ENCODE measurements around the gene XXYLT1.
"Not testable (repeated sequence)": the region's sequence is repeated elsewhere in the genome, so short reads cannot be mapped to it uniquely, and the experiment has no call there.

Gene XXYLT1

DNA sequence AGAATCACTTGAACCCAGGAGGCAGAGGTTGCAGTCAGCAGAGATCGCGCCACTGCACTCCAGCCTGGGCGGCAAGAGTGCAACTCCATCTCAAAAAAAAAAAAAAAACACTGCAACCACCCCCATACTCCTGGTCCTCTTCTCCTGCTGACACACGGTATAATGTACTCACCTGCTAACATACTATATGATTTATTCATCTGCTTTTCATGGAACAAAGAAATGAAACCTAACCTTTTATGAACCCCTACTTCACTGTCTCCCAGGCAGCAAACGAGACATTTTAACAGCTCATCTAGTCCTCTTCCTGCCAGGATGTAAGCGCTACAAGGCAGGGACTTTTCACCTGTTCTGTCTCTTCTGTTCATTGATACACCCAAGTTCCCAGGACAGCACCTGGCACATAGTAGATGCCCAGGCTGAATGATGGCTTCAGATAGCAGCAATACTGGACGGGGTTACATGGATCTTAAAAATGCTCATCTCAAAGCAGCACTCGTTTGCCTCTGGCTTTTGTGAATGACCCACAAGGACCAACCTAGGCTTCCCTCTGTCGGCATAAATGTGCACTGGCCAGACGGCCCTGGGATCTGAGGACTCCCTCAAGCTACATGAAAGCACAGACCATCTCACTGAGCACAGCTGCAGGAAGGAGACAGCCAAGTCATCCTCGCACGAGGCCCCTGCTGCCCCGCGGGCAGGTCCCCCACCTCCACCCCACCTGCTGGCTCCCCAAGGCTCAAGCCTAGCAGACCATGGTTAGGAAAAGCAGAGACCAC is 20.3 kb downstream of the XXYLT1 start:
- no peak for DNase-seq (ENCODE audit: low read depth in 2 of 2)

DNA sequence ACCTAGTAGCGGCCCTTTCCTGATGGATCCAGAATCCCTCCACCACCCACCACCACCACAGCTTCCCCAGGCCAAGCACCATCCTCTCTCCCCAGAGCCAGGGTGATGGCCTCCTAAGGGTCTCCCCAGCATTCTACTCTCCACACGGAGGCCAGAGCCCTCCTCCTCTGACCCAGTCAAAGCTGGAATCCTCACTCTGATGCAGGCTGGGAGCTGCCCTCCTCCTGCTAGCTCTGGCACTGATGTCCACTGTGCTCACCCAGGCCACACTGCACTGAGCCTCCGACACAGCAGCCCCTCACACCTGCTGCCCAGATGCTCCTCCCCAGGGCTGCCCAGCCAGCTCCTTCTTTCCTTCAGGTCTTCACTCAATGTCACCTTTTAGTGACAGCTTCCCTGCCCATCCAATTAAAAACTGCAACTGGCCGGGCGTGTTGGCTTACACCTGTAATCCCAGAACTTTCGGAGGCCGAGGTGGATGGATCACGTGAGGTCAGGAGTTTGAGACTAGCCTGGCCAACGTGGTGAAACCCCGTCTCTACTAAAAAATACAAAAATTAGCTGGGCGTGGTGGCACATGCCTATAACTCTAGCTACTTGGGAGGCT is 21.0 kb downstream of the XXYLT1 start:
- DNase-seq (ENCODE audit: low read depth in 2 of 2), result no peak

GRCh38 chr3:195249057-195249770 is 21.7 kb downstream of the XXYLT1 start:
- DNase-seq (ENCODE audit: low read depth in 2 of 2), result no peak

GRCh38 chr3:195248281-195248680 is 22.7 kb downstream of the XXYLT1 start:
- no peak for DNase-seq (ENCODE audit: low read depth in 2 of 2)

DNA sequence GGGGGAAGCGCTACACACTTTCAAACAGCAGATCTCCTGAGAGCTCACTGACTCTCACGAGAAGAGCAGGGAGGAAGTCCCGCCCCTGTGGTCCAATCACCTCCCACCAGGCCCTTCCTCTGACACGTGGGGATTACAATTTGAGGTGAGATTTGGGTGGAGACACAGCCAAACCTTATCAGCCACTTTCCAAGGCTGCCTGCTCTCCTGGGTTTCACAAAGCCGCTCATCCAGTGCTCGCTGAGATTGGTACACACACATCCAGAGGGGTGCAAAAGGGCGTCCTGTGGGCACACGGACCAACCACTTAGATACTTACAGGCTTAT is 23.1 kb downstream of the XXYLT1 start:
- no peak for DNase-seq (ENCODE audit: low read depth in 2 of 2)

DNA sequence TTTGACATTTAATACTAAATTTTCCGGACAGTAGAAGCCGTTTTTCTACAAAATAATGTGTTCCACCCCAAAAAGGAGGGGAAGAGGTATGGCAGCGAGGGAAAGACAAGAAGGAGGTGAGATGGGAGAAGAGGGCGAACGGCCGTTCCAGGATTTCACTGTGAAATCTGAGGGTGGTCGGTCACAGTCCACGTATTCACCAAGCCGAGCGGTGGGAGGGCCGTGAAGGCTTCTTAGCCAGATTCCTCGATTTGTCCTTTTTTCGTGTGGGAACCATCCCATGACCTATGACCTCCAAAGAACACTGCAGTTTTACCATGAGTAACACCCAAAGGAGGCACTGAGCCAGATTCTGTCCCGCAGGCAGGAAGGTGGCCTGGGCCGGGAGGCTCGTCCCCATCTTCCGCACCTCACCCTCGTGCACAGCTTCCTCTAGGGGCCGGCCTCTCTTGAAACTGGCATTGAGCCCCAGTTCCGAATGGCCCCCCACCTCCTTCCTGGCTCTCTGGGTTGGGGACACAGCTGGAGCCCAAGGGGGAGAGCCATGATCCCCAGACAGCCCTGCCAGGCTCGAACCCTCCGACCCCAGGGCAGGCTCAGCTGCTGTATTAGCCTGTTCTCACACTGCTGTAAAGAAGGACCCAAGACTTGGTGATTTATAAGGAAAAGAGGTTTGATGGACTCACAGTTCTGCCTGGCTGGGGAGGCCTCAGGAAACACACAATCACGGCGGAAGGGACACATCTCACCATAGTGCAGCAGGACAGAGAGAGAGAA is 23.7 kb downstream of the XXYLT1 start:
- DNase-seq (ENCODE audit: low read depth in 2 of 2), result no peak

- no peak for DNase-seq (ENCODE audit: low read depth in 2 of 2)
Observed at GRCh38 chr3:195246581-195246995, 24.4 kb downstream of the XXYLT1 start.

DNA sequence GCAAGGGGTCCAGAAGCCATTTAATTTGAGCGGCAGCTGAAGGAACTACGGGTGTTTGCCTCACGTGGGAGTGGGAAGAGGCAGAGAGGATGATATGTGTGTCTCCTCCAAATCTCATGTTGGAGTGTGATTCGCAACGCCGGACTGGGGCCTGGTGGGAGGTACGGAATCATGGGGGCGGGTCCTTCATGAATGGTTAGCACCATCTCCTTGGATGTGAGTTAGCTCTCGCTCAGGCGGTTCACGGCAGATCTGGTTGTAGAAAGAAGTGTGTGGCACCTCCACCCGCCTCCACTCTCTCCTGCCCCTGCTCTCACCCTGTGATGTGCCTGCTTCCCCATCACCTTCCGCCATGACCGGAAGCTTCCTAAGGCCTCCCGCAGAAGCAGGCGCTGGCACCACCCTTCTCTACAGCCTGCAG is 25.4 kb downstream of the XXYLT1 start:
- DNase-seq (ENCODE audit: low read depth in 2 of 2), result no peak

GRCh38 chr3:195241592-195242355 is 29.2 kb downstream of the XXYLT1 start:
- DNase-seq (ENCODE audit: low read depth in 2 of 2), result no peak

DNA sequence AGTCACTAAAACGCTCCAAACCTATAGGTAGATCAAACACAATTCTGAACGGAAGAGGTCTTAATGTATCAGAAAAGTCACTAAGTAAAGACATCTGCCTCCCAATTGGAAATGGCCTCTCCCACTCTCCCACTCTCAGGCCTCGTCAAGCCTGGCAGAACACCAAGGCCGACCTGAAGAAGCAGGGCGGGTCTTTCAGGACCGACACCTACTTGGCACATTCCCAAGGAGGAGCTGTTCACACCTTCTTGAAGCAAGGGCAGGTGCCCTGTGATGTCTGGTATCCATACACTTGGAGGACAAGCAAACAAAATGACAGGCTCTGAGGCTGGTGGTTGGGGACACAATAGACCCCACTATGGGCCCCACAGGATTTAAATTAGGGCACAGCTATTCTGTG is 30.0 kb downstream of the XXYLT1 start:
- no peak for DNase-seq (ENCODE audit: low read depth in 2 of 2)

- no peak for DNase-seq (ENCODE audit: low read depth in 2 of 2)
Observed at GRCh38 chr3:195240171-195240701, 30.7 kb downstream of the XXYLT1 start.

- DNase-seq (ENCODE audit: low read depth in 2 of 2), result no peak
Observed at GRCh38 chr3:195239121-195239520, 31.8 kb downstream of the XXYLT1 start.

- DNase-seq (ENCODE audit: low read depth in 2 of 2), result no peak
Observed at GRCh38 chr3:195238586-195239118, 32.3 kb downstream of the XXYLT1 start.

DNA sequence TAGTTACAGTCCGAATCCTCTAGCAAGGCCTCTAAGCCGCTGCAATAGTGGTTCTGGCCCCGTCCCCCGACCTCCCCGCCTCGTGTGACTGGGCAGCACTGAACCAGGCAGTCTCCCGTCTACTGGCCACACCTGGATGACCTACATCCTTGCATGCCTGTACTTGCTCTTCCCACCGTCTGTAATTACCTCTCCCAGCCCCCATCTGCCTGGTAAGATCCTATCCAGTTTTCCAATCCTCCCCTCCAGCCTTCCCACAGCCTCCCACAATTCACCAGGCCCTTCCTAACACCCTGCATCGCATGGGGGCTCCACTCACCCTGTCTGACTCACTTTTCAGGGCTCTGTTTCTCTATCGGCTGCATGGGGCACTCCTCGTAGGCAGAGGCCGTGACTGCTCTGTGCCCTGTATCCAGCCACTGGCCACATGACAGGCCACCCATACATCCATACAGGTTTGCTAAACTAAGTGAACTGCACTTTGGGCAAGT is 32.8 kb downstream of the XXYLT1 start:
- no peak for DNase-seq (ENCODE audit: low read depth in 2 of 2)

DNA sequence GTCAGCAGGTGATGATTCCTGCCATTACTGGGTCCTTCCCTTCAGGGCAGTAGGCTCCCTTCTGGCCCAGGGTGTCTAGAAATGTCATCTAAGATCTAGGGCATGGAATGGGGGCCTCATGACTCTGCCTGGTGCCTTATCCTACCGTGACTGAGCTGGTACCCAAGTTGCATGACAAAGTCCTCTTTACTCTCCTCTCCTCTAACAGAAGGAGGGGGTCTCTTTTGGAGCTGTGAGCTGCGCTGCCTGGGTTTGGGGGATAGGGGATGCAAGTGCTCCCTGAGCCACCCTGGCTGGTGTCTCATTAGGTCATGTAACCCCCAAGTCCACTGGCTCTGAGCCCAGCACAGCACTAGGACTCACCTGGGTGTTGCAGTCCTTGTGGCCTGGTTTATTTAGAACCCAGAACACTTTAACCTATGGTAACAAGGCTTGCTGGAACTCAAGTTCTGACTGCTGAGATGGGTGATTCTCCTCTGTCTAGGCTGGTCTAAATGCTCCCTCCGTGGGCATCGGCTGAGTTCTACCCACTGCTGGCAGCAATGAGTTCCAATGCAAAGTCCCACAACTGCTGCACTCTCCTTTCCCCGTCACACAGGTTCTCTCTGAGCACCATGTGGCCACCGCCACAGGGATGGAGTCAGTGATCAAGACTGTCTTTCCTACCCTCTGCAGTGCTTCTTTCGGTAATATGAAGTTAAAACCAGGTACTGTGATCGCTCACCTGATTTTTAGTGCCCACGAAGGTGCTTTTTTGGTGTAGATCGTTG is 34.0 kb downstream of the XXYLT1 start:
- no peak for DNase-seq (ENCODE audit: low read depth in 2 of 2)

DNA sequence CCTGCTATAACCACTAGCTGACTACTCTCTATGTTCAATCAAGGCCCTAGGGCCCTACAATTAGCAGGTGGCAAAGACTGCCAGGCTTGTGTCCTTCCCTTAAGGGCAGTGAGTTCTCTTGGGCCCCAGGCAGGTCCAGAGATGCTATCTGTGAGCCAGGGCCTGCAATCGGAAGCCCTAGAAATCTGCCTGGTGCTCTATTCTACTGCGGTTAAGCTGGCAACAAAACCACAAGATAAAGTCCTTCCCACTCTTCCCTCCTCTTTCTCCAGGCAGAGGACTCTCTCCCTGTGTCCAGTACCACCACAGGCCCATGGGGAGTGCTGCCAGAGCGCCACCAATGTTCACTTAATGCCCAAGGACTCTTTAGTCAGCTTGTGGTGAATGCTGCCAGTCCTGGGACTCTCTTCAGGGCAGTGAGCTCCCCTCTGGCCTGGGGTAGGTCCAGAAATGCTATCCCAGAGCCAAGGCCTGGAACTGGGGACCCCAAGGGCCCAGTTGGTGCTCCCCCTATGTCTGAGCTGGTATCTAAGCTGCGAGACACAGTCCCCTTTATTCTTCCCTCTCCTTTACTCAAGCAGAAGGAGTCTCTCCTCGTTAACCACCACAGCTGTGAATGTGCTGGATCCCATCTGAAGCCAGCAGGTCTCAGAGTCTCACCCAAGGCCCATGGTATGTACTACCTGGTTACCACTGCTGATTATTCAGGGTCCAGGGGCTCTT is 34.7 kb downstream of the XXYLT1 start:
- no peak for DNase-seq (ENCODE audit: low read depth in 2 of 2)

GRCh38 chr3:195230244-195230643 is 40.7 kb downstream of the XXYLT1 start:
- no peak for DNase-seq (ENCODE audit: low read depth in 2 of 2)

DNA sequence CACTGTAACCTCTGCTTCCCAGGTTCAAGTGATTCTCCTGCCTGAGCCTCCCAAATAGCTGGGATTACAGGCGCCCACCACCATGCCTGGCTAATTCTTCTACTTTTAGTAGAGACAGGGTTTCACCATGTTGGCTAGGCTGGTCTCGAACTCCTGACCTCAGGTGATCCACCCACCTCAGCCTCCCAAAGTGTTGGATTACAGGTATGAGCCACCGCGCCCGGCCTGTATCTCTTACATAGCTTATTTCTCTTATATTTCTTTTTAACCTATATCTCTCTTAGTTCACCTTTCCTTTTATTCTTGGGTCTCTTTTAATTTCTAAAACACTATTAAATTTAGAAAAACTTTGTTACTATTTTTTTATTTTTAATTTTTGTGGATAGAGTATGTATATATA is 42.1 kb downstream of the XXYLT1 start:
- not testable (repeated sequence) for DNase-seq (ENCODE audit: low read depth in 2 of 2)

- DNase-seq (ENCODE audit: low read depth in 2 of 2), result no peak
Observed at GRCh38 chr3:195227871-195228270, 43.1 kb downstream of the XXYLT1 start.

All from stimulated activated CD4-positive, alpha-beta T cell treated with anti-CD3 and anti-CD28 coated beads, Interleukin-15, amount 100 ng/mL, for 48 hours (primary cell).